ENCODE data around the gene OSMR.

OSMR gene

GRCh38 chr5:38925154-38925925 is 79.5 kb downstream of the OSMR start:
- no peak for TF ChIP-seq CTCF (IDR thresholded peaks at IDR 0.05)
- no peak for TF ChIP-seq ZFX (IDR thresholded peaks at IDR 0.05; ENCODE audit: borderline replicate concordance)
- H3K27ac ChIP-seq: no peak overlapping the region

- TF ChIP-seq CTCF (IDR thresholded peaks at IDR 0.05): no peak
- TF ChIP-seq ZFX (IDR thresholded peaks at IDR 0.05; ENCODE audit: borderline replicate concordance): no peak
- H3K27ac ChIP-seq: no peak overlapping the region
Observed at GRCh38 chr5:38926121-38926520, 80.3 kb downstream of the OSMR start.

GRCh38 chr5:38927470-38927869 is 81.7 kb downstream of the OSMR start:
- H3K27ac ChIP-seq: no peak overlapping the region
- TF ChIP-seq ZFX (IDR thresholded peaks at IDR 0.05; ENCODE audit: borderline replicate concordance) (no peak), CTCF (IDR thresholded peaks at IDR 0.05) (no peak)

GRCh38 chr5:38929838-38930237 is 84.0 kb downstream of the OSMR start:
- no peak for TF ChIP-seq ZFX (IDR thresholded peaks at IDR 0.05; ENCODE audit: borderline replicate concordance)
- no peak for TF ChIP-seq CTCF (IDR thresholded peaks at IDR 0.05)
- no peak overlapping the region for H3K27ac ChIP-seq

GRCh38 chr5:38931731-38932130 is 85.9 kb downstream of the OSMR start:
- TF ChIP-seq ZFX (IDR thresholded peaks at IDR 0.05; ENCODE audit: borderline replicate concordance): no peak
- TF ChIP-seq CTCF (IDR thresholded peaks at IDR 0.05): no peak
- H3K27ac ChIP-seq: no peak overlapping the region

- no peak for TF ChIP-seq CTCF (IDR thresholded peaks at IDR 0.05)
- TF ChIP-seq ZFX (IDR thresholded peaks at IDR 0.05; ENCODE audit: borderline replicate concordance): no peak
- no peak overlapping the region for H3K27ac ChIP-seq
Observed at GRCh38 chr5:38932854-38933408, 87.1 kb downstream of the OSMR start.

- no peak for TF ChIP-seq CTCF (IDR thresholded peaks at IDR 0.05)
- TF ChIP-seq ZFX (IDR thresholded peaks at IDR 0.05; ENCODE audit: borderline replicate concordance): no peak
- no peak overlapping the region for H3K27ac ChIP-seq
Observed at GRCh38 chr5:38935437-38935836, 89.6 kb downstream of the OSMR start.
